ENCODE measurements around the gene HOGA1.
"Not testable (repeated sequence)": the region's sequence is repeated elsewhere in the genome, so short reads cannot be mapped to it uniquely, and the experiment has no call there.

Gene HOGA1

DNA sequence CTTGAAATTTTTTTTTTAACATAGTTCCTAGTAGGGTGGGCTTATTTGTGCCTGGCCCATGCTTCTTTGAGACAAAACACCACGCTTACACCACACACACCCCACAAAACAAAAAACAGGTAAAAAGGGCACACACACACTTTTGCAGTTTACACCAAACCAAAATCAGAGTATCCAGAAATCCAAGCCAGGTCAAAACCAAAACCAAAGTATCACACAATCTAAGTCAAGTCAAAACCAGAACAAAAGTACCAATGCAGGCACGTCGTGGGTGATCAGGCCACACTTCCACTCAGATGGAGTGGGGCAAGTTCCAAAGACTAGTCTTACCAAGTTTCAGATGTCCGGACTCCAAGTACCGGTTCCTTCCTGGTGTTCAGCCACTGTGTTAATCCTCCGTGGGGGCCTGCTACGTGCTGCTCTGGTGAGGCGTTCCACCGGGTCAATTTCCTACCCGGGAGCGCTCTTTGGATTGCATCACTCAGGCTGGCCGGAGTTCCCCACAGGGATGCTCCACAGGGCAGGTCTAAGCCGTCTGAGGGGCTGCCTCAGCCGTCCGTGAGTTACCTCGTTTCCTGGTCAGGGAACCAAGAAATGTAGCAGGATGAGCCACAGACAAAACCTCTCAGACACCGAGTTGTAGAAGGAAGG lies 23.3 kb upstream of the HOGA1 start:
- not testable (repeated sequence) for H3K36me3 ChIP-seq (ENCODE audit: control insufficient read depth, insufficient read depth, low read length); H3K27ac ChIP-seq (ENCODE audit: low read length); H3K4me3 ChIP-seq (ENCODE audit: low read length); H3K27me3 ChIP-seq (ENCODE audit: control insufficient read depth, insufficient read depth, low read length); H3K9me3 ChIP-seq (ENCODE audit: control insufficient read depth, insufficient read depth, low read length); H3K4me1 ChIP-seq (ENCODE audit: control insufficient read depth, insufficient read depth, low read length); DNase-seq (ENCODE audit: low read depth, low spot score)
- WGBS (ENCODE audit: insufficient coverage, insufficient read length) = no CpG with 5 or more reads among the region's 17 CpGs

DNA sequence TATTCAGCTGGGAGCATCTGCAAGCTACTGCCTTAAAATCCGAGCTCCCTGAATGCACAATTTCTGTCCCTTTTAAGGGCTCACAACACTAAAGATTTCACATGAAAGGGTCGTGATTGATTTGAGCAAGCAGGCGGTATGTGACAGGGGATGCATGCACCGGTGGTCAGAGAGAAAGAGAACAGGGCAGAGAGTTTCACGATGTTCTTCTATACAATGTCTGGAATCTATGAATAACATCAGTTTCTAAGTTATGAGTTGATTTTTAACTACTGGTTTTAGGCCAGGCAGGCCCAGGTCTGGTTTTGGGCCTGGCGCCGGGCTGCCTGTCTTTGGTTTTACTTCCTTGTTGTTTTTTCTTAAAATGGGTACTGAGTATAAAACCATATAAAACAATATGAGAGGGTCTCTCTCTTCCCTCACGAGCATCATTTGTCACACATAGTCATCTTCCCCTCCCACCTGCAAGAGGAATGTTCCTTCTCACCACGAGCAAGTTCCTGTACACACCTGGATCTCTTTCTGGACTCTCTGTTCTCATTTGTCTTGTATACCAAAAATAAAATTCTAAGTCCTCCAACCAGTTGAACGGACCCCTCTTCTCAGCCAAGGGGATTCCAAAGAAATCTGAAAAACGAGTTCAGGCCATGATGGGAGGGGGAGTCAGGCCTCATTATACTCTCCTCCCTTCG lies 22.7 kb upstream of the HOGA1 start:
- not testable (repeated sequence) for H3K36me3 ChIP-seq (ENCODE audit: control insufficient read depth, insufficient read depth, low read length); DNase-seq (ENCODE audit: low read depth, low spot score); H3K4me3 ChIP-seq (ENCODE audit: low read length); H3K4me1 ChIP-seq (ENCODE audit: control insufficient read depth, insufficient read depth, low read length); H3K27me3 ChIP-seq (ENCODE audit: control insufficient read depth, insufficient read depth, low read length); H3K27ac ChIP-seq (ENCODE audit: low read length); H3K9me3 ChIP-seq (ENCODE audit: control insufficient read depth, insufficient read depth, low read length)
- no CpG with 5 or more reads among the region's 12 CpGs for WGBS (ENCODE audit: insufficient coverage, insufficient read length)

DNA sequence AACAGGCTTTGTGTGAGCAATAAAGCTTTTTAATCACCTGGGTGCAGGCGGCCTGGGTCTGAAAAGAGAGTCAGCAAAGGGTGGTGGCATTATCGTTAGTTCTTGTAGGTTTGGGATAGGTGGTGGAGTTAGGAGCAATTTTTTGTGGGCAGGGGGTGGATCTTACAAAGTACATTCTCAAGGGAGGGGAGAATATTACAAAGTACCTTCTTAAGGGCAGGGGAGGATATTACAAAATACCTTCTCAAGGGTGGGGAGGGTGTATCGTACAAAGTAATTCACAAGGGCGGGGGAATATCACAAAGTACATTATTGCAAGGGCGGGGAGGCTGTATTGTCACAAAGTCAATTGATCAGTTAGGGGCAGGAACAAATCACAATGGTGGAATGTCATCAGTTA lies 21.9 kb upstream of the HOGA1 start:
- H3K36me3 ChIP-seq (ENCODE audit: control insufficient read depth, insufficient read depth, low read length); H3K4me3 ChIP-seq (ENCODE audit: low read length); H3K27me3 ChIP-seq (ENCODE audit: control insufficient read depth, insufficient read depth, low read length); DNase-seq (ENCODE audit: low read depth, low spot score); H3K4me1 ChIP-seq (ENCODE audit: control insufficient read depth, insufficient read depth, low read length); H3K9me3 ChIP-seq (ENCODE audit: control insufficient read depth, insufficient read depth, low read length); H3K27ac ChIP-seq (ENCODE audit: low read length): not testable (repeated sequence)
- no CpG with 5 or more reads among the region's 5 CpGs for WGBS (ENCODE audit: insufficient coverage, insufficient read length)

DNA sequence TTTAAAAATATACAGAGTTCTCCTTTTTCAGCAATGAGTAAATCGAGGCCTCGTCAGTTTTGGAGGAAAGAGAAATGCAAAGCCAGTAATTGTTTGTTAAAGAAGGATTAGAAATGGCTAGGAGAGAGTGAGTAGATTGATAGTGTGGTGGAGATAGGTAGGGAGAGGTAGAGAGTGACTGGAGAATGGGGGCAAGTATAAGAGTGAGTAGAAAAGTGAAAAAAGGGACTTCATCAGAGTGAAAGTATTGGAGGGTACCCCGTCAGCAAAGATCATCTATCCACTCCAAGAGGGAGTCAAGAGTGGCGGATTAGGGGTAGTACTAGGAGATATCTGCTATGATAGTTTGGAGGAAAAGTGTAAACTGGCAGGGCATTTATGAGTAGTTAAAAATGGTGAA lies 20.9 kb upstream of the HOGA1 start:
- no CpG with 5 or more reads among the region's 4 CpGs for WGBS (ENCODE audit: insufficient coverage, insufficient read length)
- Histone ChIP-seq H3K27me3 (ENCODE audit: control insufficient read depth, insufficient read depth, low read length) (no peaks in the 10 kb centered on the region), H3K4me1 (ENCODE audit: control insufficient read depth, insufficient read depth, low read length) (no peaks in the 10 kb centered on the region), H3K36me3 (ENCODE audit: control insufficient read depth, insufficient read depth, low read length) (no peaks in the 10 kb centered on the region), H3K27ac (ENCODE audit: low read length) (no peak overlapping the region), H3K9me3 (ENCODE audit: control insufficient read depth, insufficient read depth, low read length) (no peaks in the 10 kb centered on the region), H3K4me3 (ENCODE audit: low read length) (no peak overlapping the region)
- no peak for DNase-seq (ENCODE audit: low read depth, low spot score)

DNA sequence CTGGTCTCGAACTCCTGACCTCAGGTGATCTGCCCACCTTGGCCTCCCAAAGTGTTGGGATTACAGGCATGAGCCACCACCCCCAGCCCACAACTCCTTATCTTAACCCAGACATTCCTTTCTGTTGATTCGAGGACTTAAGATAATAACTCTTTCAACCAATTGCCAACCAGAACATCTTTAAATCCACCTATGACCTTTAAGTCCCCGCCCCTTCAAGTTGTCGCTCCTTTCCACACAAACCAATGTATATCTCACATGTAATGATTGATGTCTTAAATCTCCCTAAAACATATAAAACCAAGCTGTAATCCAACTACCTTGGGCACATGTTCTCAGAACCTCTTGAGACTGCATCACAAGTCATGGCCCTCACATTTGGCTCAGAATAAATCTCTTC lies 19.4 kb upstream of the HOGA1 start:
- no peak for DNase-seq (ENCODE audit: low read depth, low spot score)
- Histone ChIP-seq H3K27me3 (ENCODE audit: control insufficient read depth, insufficient read depth, low read length) (no peaks in the 10 kb centered on the region), H3K4me3 (ENCODE audit: low read length) (no peak overlapping the region)

DNA sequence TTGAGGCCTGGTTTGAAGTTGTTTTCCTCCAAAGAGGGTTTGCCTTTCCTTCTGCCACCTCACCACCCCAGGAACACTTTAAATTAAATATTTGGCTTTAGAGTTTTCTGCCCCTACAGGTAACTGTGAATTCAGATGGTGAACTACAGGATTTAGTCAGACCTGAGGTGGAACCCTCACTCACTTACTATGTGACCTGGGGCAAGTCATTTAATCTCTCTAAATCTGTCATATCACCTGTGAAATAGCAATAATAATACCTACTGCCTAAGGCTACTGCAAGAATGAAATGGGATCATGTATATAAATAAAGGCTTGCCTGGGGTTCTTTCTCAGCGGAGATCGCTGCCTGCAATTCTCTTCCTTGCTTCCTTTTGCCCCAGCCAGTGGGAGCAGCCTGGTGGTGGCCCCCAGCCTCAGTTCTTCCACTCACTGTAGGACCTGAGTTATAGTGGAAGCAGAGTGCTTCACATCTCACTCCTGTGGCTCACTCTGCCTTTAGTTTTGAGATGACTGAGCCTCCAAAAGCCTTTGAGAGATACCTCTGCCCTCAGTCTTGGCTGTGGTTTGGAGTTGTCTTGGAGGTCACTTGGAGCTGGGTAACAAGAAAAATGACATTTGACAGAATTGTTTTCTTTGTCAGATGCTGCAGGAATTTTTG lies 17.7 kb upstream of the HOGA1 start:
- no peak overlapping the region for H3K27ac ChIP-seq (ENCODE audit: low read length)
- H3K9me3 ChIP-seq (ENCODE audit: control insufficient read depth, insufficient read depth, low read length) = no peaks in the 10 kb centered on the region
- no peaks in the 10 kb centered on the region for H3K4me1 ChIP-seq (ENCODE audit: control insufficient read depth, insufficient read depth, low read length)
- no peak for DNase-seq (ENCODE audit: low read depth, low spot score)
- no peak overlapping the region for H3K4me3 ChIP-seq (ENCODE audit: low read length)
- H3K27me3 ChIP-seq (ENCODE audit: control insufficient read depth, insufficient read depth, low read length) = no peaks in the 10 kb centered on the region
- peaks cover 8% of the 10 kb centered on the region for H3K36me3 ChIP-seq (ENCODE audit: control insufficient read depth, insufficient read depth, low read length)
- WGBS (ENCODE audit: insufficient coverage, insufficient read length) = no CpG with 5 or more reads among the region's 2 CpGs

More for the DNA sequence above, 19.4 kb upstream of the HOGA1 start:
- H3K27ac ChIP-seq (ENCODE audit: low read length) = no peak overlapping the region
- WGBS (ENCODE audit: insufficient coverage, insufficient read length) = no CpG with 5 or more reads among the region's 4 CpGs
- no peaks in the 10 kb centered on the region for H3K9me3 ChIP-seq (ENCODE audit: control insufficient read depth, insufficient read depth, low read length)
- H3K36me3 ChIP-seq (ENCODE audit: control insufficient read depth, insufficient read depth, low read length) = peaks cover 2% of the 10 kb centered on the region; the same call in 1 of the 2 replicates
- no peaks in the 10 kb centered on the region for H3K4me1 ChIP-seq (ENCODE audit: control insufficient read depth, insufficient read depth, low read length)

DNA sequence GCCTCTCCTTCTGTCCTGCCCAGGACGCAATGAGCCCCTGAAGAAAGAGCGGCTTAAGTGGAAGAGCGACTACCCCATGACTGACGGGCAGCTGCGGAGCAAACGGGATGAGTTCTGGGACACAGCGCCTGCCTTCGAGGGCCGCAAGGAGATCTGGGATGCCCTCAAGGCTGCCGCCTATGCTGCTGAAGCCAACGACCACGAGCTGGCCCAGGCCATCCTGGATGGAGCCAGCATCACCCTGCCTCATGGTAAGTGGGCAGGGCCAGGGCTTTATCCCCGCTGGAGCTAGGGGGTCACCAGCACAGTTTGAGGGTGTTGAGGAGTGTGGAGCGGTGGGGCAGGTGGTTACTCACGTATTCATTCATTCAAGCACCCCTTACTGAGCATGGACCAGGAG lies 16.3 kb upstream of the HOGA1 start:
- no peaks in the 10 kb centered on the region for H3K27me3 ChIP-seq (ENCODE audit: control insufficient read depth, insufficient read depth, low read length)
- H3K36me3 ChIP-seq (ENCODE audit: control insufficient read depth, insufficient read depth, low read length) = peaks cover 8% of the 10 kb centered on the region
- no CpG with 5 or more reads among the region's 15 CpGs for WGBS (ENCODE audit: insufficient coverage, insufficient read length)

DNA sequence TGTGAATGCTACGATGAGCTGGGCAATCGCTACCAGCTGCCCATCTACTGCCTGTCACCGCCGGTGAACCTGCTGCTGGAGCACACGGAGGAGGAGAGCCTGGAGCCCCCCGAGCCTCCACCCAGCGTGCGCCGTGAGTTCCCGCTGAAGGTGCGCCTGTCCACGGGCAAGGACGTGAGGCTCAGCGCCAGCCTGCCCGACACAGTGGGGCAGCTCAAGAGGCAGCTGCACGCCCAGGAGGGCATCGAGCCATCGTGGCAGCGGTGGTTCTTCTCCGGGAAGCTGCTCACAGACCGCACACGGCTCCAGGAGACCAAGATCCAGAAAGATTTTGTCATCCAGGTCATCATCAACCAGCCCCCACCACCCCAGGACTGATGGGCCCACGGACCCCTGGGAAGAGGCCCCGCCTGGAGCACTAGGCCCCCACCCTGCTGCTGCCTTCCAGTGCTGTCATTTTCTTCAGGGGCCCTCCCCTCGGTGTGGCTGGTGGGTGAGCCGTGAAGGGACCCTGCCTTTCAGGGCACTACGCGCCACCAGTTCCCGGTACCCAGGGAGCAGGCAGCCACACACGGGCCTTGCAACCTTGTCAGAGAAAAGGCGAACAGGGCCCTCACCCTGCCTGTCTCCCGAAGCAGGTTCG lies 13.9 kb upstream of the HOGA1 start:
- no peak for DNase-seq (ENCODE audit: low read depth, low spot score)
- H3K27ac ChIP-seq (ENCODE audit: low read length) = no peak overlapping the region
- no peaks in the 10 kb centered on the region for H3K9me3 ChIP-seq (ENCODE audit: control insufficient read depth, insufficient read depth, low read length)
- no peaks in the 10 kb centered on the region for H3K4me1 ChIP-seq (ENCODE audit: control insufficient read depth, insufficient read depth, low read length)
- H3K36me3 ChIP-seq (ENCODE audit: control insufficient read depth, insufficient read depth, low read length) = peaks cover 8% of the 10 kb centered on the region
- H3K27me3 ChIP-seq (ENCODE audit: control insufficient read depth, insufficient read depth, low read length) = no peaks in the 10 kb centered on the region
- no peak overlapping the region; the same call in 1 of the 2 replicates for H3K4me3 ChIP-seq (ENCODE audit: low read length)
- WGBS (ENCODE audit: insufficient coverage, insufficient read length) = no CpG with 5 or more reads among the region's 33 CpGs

More for the DNA sequence above, 16.3 kb upstream of the HOGA1 start:
- H3K9me3 ChIP-seq (ENCODE audit: control insufficient read depth, insufficient read depth, low read length) = no peaks in the 10 kb centered on the region
- DNase-seq (ENCODE audit: low read depth, low spot score) = no peak
- no peak overlapping the region for H3K4me3 ChIP-seq (ENCODE audit: low read length)
- H3K27ac ChIP-seq (ENCODE audit: low read length) = no peak overlapping the region
- H3K4me1 ChIP-seq (ENCODE audit: control insufficient read depth, insufficient read depth, low read length) = no peaks in the 10 kb centered on the region

DNA sequence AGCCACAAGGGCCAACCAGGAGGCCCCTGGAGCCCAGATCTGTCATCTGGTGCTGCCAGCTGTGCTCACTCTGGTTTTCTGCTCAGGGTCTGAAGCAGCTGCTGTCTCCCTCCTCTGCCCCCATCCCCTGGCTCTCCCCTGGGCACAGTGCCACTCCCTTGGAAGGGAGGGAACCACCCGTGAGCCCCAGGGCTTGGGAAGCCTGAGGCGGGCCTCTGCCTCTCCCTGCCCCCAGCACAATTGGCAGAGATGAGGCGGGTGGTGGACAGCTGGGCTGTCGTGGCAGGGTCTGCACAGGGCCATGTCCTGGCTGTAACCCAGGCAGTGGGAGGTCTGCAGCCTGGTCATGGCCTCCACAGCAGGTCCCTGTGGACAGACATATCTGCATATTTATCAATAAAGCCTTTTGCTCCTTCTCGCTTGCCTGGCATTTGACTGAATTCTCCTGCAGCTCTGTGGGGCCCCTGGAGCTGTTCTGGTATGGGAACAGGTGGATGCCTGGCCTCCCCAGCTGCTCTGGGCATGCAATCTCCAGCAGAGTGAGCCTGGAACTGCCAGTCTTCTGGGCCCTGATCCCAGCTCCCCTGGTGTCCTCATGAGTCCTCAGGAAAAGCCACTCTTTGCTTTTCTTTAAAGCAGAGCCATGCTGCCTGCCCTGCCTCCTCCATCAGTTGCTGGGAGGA lies 13.3 kb upstream of the HOGA1 start:
- Histone ChIP-seq H3K36me3 (ENCODE audit: control insufficient read depth, insufficient read depth, low read length) (peaks cover 8% of the 10 kb centered on the region), H3K4me3 (ENCODE audit: low read length) (no peak overlapping the region), H3K4me1 (ENCODE audit: control insufficient read depth, insufficient read depth, low read length) (no peaks in the 10 kb centered on the region), H3K27me3 (ENCODE audit: control insufficient read depth, insufficient read depth, low read length) (no peaks in the 10 kb centered on the region), H3K27ac (ENCODE audit: low read length) (no peak overlapping the region), H3K9me3 (ENCODE audit: control insufficient read depth, insufficient read depth, low read length) (no peaks in the 10 kb centered on the region)
- WGBS (ENCODE audit: insufficient coverage, insufficient read length) = no CpG with 5 or more reads among the region's 5 CpGs
- no peak for DNase-seq (ENCODE audit: low read depth, low spot score)

DNA sequence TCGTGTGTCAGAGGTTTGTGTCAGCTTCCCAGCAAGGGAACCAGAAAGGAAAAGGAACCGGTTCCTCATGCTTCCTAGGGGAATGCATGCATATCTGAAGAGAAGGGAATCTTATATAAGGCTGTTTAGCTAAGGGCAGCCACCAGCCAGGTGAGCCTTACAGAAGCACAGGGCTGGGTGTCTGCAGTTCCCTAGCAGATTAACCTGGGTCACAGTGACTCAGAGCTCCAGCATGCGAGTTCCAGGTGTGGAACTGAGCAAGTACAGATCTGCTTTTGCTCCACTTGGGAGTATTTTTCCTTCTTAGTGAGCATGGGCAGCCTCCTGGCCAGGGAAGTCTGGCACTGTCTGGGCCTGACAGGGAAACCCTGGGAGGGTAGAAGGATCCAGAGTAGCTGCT lies 12.6 kb upstream of the HOGA1 start:
- Histone ChIP-seq H3K27me3 (ENCODE audit: control insufficient read depth, insufficient read depth, low read length) (no peaks in the 10 kb centered on the region), H3K9me3 (ENCODE audit: control insufficient read depth, insufficient read depth, low read length) (no peaks in the 10 kb centered on the region), H3K36me3 (ENCODE audit: control insufficient read depth, insufficient read depth, low read length) (peaks cover 8% of the 10 kb centered on the region), H3K27ac (ENCODE audit: low read length) (no peak overlapping the region), H3K4me3 (ENCODE audit: low read length) (no peak overlapping the region), H3K4me1 (ENCODE audit: control insufficient read depth, insufficient read depth, low read length) (no peaks in the 10 kb centered on the region)
- WGBS (ENCODE audit: insufficient coverage, insufficient read length) = no CpG with 5 or more reads among the region's 3 CpGs
- no peak for DNase-seq (ENCODE audit: low read depth, low spot score)
